Ectodermal cell (in vitro differentiated cells): ENCODE data around the gene PNMT.

Source experiments
- H3K27ac ChIP-seq: 2 replicates; pipeline ENCODE4 v1.7.0; 2013; ENCODE audit warnings: mild to moderate bottlenecking, low read depth, low read length; ENCODE audit not compliant: insufficient read depth, poor library complexity, severe bottlenecking
- H3K27me3 ChIP-seq: 2 replicates; pipeline ENCODE4 v1.7.0; 2013; ENCODE audit warnings: mild to moderate bottlenecking, low read length; ENCODE audit not compliant: insufficient read depth, control insufficient read depth, poor library complexity, severe bottlenecking
- H3K36me3 ChIP-seq: one replicate; pipeline ENCODE4 v1.7.0; 2013; ENCODE audit warnings: low read length; ENCODE audit not compliant: control insufficient read depth, insufficient read depth
- H3K4me1 ChIP-seq: one replicate; pipeline ENCODE4 v1.7.0; 2013; ENCODE audit warnings: low read length; ENCODE audit not compliant: control insufficient read depth, insufficient read depth
- H3K4me3 ChIP-seq: 2 replicates; pipeline ENCODE4 v1.7.0; 2013; ENCODE audit warnings: low read depth, low read length, control low read depth; ENCODE audit not compliant: insufficient read depth
- H3K9me3 ChIP-seq: 2 replicates; pipeline ENCODE4 v1.7.0; 2013; ENCODE audit warnings: mild to moderate bottlenecking, low read length, moderate library complexity; ENCODE audit not compliant: control insufficient read depth
- WGBS, 2 experiments: methylation state at CpG; one replicate each; pipeline ENCODE4 v1.1.7; 2013; ENCODE audit warnings: missing lambda C conversion rate in 2 of 2; 5-methylcytosine and 5-hydroxymethylcytosine counted together

The PNMT gene

DNA sequence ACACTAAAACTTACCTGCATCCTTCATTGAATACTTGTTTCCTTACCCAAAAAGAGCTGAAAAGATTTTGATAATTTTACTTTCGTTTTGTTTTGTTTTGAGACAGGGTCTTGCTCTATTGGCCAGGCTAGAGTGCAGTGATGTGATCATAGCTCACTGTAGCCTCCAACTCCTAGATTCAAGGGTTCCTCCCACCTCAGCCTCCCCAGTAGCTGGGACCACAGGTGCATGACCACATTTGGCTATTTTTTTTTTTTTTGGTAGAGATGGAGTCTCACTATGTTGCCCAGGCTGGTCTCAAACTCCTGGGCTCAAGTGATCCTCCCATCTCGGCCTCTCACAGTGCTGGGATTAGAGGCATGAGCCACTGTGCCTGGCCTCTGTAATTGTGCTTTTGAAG lies 13.1 kb upstream of the PNMT start:
- Histone ChIP-seq H3K27ac (no peak overlapping the region), H3K4me1 (peaks cover 35% of the 10 kb centered on the region), H3K4me3 (no peak overlapping the region), H3K36me3 (peaks cover 4% of the 10 kb centered on the region), H3K27me3 (no peaks in the 10 kb centered on the region), H3K9me3 (no peaks in the 10 kb centered on the region)
- 89 to 93% methylated on average over 2 of the region's 2 CpGs for WGBS, 2 experiments

DNA sequence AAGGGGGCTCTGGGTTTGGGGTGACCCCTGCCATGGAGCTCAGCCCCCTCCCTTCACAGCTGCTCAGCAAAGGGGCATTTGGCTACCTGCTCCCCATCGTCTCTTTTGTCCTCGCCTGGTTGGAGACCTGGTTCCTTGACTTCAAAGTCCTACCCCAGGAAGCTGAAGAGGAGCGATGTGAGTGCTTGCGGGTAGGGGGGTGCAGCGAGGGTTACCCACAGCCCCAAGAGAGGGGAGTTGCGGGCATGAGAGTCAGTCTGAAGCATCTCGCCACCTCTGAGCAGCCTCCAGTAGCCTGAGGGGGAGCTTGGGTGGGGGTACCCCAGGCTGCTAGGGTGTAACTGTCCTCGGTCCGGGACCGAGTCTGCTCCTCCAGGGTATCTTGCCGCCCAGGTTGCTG lies 9.9 kb upstream of the PNMT start:
- Histone ChIP-seq H3K4me1 (peaks cover 23% of the 10 kb centered on the region), H3K4me3 (no peak overlapping the region), H3K27me3 (no peaks in the 10 kb centered on the region), H3K36me3 (peaks cover 4% of the 10 kb centered on the region), H3K27ac (no peak overlapping the region), H3K9me3 (no peaks in the 10 kb centered on the region)
- 89 to 90% methylated on average over 11 of the region's 11 CpGs for WGBS, 2 experiments

DNA sequence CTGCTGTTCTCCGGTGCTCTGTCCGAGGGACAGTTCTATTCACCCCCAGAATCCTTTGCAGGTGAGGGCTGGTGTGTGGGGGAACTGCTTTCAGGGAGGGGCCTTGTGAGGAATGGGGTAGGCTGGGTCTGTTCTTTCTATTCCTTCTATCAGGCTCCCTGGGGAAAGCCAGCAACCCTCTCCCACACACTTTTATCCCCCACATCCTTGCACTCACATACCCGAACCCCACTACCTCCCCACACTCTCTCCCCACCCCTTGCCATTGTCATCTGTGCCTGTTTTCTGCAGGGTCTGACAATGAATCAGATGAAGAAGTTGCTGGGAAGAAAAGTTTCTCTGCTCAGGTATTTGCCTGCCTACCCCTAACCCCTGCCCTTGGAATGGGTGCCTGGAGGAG lies 9.5 kb upstream of the PNMT start:
- Histone ChIP-seq H3K4me1 (peaks cover 21% of the 10 kb centered on the region), H3K4me3 (no peak overlapping the region), H3K36me3 (peaks cover 4% of the 10 kb centered on the region), H3K27ac (no peak overlapping the region), H3K9me3 (no peaks in the 10 kb centered on the region), H3K27me3 (no peaks in the 10 kb centered on the region)
- WGBS, 2 experiments: 85 to 87% methylated on average over 3 of the region's 3 CpGs

DNA sequence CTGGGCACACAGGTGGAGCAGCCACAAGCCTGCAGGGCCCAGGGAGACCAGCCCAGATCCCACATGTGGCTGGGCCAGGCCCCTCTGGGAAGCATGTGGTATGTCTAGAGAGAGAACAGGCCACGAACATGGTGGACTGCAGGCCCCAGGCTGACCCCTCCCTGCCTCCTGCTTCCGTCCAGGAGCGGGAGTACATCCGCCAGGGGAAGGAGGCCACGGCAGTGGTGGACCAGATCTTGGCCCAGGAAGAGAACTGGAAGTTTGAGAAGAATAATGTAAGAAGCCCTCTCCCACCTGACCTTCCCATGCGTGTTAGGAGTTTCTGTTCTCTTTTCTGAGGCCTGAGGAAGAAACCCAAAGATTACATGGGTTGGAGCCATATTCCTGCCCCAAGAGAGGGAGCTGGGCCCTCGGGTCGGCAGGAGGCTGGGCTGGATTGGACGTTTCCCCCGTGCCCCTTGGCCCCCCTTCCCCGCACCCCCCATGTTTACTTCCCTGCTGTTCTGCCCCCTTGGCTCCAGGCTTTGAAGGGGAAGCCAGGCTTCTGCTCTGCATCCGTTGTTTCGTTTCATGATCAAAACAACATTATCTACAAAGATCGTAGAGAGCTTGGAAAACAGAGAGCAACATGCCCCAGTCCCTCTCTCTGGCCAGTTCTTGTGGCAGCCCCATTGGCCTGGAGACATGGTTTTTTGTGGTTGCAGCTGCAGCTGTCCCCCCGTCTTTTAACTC lies 8.8 kb upstream of the PNMT start:
- Histone ChIP-seq H3K9me3 (no peaks in the 10 kb centered on the region), H3K27ac (no peak overlapping the region), H3K27me3 (no peaks in the 10 kb centered on the region), H3K36me3 (peaks cover 4% of the 10 kb centered on the region), H3K4me1 (peaks cover 21% of the 10 kb centered on the region), H3K4me3 (no peak overlapping the region)
- 83 to 85% methylated on average over 15 of the region's 15 CpGs for WGBS, 2 experiments

DNA sequence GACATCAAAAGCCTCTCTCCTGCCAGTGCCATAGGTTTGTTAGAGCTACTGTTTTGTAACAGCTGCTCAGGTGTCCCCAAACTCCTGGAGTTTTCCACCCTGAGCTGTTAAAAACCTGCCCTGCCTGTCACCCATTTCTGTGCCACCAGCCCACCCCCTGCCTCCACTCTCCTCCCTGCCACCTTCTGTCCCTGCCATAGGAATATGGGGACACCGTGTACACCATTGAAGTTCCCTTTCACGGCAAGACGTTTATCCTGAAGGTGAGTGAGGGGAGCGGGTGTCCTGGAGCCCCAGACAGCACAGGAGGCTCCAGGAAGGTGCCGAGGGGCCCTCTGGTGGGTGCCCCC lies 8.3 kb upstream of the PNMT start:
- H3K4me1 ChIP-seq: peaks cover 18% of the 10 kb centered on the region
- no peak overlapping the region for H3K27ac ChIP-seq
- no peaks in the 10 kb centered on the region for H3K9me3 ChIP-seq
- H3K4me3 ChIP-seq: no peak overlapping the region
- no peaks in the 10 kb centered on the region for H3K27me3 ChIP-seq
- peaks cover 4% of the 10 kb centered on the region for H3K36me3 ChIP-seq
- 93 to 94% methylated on average over 5 of the region's 5 CpGs for WGBS, 2 experiments

DNA sequence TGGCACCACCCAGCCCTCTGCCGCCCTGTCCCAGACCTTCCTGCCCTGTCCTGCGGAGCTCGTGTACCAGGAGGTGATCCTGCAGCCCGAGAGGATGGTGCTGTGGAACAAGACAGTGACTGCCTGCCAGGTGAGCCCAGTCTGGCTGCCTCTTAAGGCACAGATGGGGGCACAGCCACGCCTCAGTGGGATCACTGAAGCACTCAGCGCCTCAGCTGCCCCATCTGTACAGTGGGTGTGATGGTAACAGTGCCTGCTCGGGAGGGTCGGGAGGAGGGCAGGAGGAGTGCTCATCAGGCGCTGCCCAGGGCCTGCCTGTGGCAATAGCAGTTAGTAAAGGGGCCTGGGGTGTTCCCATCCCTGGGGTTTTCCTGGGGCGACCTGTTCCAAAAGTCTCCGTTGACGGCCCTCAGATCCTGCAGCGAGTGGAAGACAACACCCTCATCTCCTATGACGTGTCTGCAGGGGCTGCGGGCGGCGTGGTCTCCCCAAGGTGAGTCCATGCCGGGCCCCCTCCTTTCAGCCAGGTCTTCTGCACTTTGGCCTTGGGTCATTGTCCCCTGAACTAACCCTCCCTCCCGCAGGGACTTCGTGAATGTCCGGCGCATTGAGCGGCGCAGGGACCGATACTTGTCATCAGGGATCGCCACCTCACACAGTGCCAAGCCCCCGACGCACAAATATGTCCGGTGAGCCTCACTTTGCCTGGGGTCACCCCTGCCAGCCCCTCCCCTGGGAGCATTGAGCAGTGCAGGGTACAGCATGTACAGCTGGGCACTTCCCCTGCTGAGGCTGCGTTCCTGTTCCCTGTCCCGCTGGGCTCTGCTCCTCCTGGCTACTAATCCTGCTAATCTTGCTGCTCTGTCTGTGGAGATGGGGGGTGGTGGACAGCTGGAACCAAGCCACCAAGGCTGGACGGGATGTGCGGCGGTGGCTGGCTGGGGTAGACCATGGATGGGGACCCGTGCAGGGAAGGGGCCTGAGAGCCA lies 7.6 kb upstream of the PNMT start:
- H3K27ac ChIP-seq: no peak overlapping the region
- H3K4me1 ChIP-seq: peaks cover 18% of the 10 kb centered on the region
- H3K4me3 ChIP-seq: no peak overlapping the region
- peaks cover 4% of the 10 kb centered on the region for H3K36me3 ChIP-seq
- 94 to 96% methylated on average over 35 of the region's 35 CpGs for whole genome bisulfite sequencing, 2 experiments
- H3K27me3 ChIP-seq: peaks cover 3% of the 10 kb centered on the region
- H3K9me3 ChIP-seq: no peaks in the 10 kb centered on the region

DNA sequence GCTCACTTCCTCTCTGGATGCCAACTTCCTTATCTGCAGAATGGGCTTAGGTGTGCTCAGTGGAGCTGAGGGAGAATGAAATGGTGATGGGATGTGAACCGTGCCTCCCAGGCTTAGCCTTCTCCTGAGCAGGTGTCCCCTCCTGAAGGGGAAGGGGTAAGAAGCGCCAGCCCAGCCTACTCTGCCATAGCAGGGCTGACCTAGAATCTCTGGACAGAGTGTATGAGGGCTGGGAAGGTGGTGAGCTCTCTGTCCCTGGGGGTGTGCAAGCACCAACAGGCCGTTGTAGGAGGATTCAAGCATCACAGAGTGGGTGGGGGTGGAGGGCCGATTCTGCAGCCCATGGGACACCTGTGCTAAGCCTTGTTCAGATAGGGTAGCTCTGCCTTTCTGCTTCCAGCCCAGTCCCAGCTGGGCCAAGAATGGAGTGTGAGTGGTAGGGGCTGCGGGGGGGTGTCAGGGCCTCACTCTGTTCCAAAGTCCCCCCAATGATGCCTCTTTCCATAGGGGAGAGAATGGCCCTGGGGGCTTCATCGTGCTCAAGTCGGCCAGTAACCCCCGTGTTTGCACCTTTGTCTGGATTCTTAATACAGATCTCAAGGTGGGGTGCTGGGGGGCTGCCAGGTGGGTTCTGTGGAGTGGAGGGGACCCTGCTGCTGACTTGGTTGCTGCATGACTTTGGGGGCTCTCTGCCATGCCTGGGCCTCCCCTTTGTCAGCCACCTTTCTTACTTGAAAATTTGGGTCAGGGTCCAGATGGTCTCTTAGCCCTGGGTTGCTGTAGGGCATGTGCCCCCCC lies 6.3 kb upstream of the PNMT start:
- Histone ChIP-seq H3K9me3 (no peaks in the 10 kb centered on the region), H3K27ac (no peak overlapping the region), H3K4me1 (peaks cover 23% of the 10 kb centered on the region), H3K27me3 (peaks cover 15% of the 10 kb centered on the region), H3K36me3 (peaks cover 4% of the 10 kb centered on the region), H3K4me3 (no peak overlapping the region)
- 92% methylated on average over 8 of the region's 8 CpGs for WGBS, 2 experiments

DNA sequence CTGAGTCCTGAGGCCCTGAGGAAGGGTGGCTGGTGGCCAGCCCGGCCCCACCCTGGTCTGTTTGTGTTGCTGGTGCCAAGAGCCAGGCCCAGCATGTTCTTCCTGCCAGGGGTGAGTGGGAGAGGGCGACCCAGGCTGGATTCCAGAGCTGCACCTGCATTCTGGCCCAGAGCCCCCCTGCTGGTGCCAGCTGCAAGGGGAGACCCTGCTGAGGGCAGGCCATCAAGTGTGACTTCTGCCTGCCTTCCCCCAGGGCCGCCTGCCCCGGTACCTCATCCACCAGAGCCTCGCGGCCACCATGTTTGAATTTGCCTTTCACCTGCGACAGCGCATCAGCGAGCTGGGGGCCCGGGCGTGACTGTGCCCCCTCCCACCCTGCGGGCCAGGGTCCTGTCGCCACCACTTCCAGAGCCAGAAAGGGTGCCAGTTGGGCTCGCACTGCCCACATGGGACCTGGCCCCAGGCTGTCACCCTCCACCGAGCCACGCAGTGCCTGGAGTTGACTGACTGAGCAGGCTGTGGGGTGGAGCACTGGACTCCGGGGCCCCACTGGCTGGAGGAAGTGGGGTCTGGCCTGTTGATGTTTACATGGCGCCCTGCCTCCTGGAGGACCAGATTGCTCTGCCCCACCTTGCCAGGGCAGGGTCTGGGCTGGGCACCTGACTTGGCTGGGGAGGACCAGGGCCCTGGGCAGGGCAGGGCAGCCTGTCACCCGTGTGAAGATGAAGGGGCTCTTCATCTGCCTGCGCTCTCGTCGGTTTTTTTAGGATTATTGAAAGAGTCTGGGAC lies 5.5 kb upstream of the PNMT start:
- H3K27ac ChIP-seq: no peak overlapping the region
- peaks cover 26% of the 10 kb centered on the region for H3K4me1 ChIP-seq
- WGBS, 2 experiments: 82 to 85% methylated on average over 22 of the region's 22 CpGs
- no peaks in the 10 kb centered on the region for H3K9me3 ChIP-seq
- H3K4me3 ChIP-seq: no peak overlapping the region
- peaks cover 23% of the 10 kb centered on the region for H3K27me3 ChIP-seq
- H3K36me3 ChIP-seq: peaks cover 2% of the 10 kb centered on the region

DNA sequence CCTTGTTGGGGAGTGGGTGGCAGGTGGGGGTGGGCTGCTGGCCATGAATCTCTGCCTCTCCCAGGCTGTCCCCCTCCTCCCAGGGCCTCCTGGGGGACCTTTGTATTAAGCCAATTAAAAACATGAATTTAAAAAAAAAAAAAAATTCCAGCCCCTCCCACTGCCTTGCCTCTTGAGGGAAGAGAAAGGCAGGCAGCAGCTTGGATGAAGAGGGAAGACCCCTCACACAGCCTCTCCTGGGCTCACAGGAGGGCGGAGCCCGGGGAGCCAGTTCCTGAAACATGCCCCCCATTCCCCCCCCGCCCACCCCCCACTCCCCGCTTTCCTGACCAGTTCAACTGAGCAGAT lies 4.9 kb upstream of the PNMT start:
- 69 to 100% methylated on average over 1 to 2 of the region's 4 CpGs for WGBS, 2 experiments
- H3K9me3 ChIP-seq: no peaks in the 10 kb centered on the region
- no peak overlapping the region for H3K4me3 ChIP-seq
- no peaks in the 10 kb centered on the region for H3K36me3 ChIP-seq
- H3K4me1 ChIP-seq: peaks cover 26% of the 10 kb centered on the region
- H3K27me3 ChIP-seq: peaks cover 29% of the 10 kb centered on the region
- H3K27ac ChIP-seq: no peak overlapping the region
